ENCODE measurements around the gene FRG2C.
"Not testable (repeated sequence)": the region's sequence is repeated elsewhere in the genome, so short reads cannot be mapped to it uniquely, and the experiment has no call there.

The FRG2C gene

DNA sequence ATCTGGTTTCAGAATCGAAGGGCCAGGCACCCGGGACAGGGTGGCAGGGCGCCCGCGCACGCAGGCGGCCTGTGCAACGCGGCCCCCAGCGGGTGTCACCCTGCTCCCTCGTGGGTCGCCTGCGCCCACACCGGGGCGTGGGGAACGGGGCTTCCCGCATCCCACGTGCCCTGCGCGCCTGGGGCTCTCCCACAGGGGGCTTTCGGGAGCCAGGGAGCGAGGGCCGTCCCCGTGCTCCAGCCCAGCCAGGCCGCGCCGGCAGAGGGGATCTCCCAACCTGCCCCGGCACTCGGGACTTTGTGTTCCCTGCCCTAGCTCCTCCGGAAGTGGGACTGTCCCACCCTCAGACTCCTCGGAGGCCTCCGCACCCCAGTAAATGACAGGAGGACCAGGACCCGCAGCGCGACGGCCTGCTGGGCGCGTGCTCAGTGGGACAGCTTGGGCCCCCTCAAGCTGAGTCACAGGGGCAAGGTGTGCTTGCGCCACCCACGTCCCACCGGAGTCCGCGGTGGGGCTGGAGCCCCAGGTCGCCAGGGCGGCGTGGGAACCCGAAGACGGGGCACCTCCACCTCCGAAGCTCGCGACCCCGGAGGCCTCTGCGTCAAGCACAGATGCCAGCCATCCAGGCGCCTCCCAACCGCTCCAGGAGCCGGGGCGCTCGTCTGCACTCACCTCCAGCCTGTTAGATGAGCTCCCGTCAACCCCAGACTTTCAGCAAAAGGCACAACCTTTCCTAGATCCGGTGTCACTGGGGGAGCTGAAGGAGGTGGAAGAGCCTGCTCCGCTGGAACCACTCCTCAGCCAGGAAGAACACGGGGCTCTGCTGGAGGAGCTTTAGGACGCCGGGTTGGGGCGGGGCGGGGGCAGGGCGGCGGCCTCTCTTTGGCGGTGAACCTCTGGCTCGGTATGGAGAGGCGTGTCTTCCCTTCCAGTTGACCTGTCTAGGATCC, 5.5 kb downstream of the FRG2C start:
- not testable (repeated sequence) for DNase-seq

DNA sequence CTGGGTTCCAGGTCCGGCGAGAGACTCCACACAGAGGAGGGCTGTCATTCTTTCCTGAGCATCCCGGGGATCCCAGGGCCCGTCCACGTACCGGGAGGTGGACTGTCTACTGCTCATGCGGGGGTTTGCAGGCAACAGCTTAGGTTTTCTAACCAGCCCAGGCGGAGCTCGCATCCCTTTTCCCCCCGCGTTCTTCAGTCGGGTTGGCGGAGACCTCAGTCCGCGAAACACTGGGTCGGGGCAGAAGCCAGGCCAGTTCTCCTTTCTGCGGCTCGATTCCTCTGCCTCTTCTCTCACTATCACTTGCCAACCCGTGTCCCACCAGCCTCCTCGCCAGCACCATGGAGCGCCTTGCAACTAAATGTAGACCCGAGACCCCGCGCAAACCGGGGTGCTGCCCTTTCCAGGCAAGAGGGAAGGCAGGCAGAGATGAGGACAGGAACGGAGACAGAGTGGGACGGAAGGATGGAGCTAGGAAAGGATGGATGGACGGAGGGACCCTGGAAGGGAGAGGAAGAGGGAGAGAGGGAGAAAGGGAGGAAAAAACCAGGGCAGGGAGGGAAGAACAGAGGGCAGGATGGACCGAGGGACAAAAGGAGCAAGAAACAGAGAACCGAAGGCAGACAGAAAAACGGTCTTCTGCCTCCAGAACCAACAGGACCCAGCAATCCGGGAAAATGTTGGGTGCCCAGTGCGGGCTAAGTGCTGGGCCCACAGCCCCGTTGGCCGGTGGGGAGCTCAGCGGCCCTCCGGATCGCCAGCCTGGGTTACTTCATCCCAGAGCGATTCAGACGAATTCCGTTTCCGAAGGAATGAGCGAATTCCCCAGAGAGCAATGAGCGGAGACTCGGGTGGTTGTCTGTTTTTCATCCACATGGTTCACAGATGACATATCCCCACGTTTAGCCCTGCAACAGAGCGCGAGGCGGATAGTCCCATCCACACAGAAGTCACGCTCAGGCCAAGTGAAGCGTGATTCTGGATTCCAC, 6.5 kb downstream of the FRG2C start:
- not testable (repeated sequence) for DNase-seq

DNA sequence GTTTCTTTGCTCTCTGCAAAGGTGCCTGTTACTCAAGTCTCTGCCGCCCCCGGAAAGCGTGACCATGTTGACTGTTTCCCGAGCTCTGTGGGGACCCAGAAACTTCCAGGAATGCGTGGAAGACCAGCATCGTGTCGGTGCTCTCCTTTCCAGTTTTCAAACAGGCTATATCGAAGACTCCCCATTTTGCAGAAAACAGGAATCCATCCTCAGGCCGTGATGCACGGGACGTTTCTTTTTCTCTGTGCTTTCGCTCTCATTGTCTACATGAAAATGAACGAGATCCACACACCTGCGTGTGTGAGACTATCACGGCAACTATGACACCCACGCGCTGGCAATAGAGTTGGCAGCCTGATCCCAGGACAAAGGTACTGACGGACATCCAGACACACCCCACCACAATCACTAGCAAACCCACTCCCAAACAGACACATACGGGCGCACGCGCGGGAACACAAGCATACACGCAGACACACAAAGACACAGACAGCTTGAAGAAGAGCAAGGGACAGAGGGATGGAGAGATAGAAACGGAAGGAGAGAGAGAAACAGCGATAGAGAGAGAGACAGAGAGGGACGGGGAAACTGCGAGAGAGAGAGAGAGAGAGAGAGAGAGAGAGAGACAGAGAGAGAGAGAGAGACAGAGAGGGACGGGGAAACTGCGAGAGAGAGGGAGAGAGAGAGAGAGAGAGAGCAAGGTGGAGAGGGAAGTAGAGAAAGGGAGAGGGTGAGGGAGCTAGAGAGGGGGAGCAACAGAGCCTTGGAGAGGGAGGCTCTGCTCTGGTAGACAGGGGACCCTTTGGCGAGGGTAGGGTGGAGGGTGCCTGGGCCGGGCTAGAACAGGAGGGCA, 7.4 kb downstream of the FRG2C start:
- not testable (repeated sequence) for DNase-seq

DNA sequence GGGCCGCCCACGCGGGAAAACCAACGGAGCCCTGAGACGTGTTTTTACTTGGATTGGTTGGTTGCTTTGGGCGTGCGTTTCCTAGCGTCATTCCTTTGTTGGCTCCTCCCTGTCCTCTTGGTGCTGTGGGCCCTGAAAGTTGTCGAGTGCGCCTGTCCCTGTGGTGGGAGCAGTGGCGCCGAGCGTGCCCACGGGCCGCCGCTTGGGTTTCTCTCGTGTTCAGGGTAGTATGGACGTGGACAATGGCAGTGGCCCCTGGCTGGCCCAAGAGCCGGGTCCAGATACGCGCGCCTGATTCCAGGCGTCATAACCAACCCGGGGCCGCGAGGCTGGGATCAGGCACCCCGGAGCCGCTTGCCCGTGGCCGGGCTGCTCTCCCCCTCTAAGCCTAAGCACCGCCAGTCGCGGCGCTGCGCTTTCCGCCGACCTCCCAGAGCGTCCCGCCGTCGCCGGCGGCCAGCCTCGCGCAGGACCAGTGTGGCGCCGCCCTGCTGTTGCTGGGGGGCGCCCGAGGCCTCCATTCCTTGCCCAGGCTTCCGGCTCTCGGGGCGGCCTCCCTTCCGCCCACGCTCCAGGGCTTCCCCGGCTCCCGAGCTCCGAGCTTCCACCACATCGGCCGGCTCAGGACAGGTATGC, 8.1 kb downstream of the FRG2C start:
- DNase-seq, result not testable (repeated sequence)

DNA sequence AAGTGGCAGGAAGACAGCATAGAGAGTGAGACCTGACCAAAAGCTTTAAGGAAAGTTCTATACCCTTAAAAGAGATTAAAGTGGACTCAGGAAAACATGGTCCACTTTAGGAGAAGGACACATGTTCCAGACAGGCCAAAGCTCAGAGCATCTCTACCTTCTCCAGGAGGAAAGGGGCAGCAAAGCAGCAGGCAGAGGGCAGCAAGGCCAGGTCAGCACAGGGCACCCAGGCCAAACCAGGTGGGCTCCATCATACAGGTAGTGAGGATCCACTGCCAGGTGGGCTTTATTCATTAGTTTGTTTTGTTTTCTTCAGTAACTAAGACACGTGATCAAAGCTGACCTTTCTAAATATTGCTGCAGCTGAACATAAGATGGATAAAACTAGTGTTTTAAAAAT, 19.8 kb downstream of the FRG2C start:
- DNase-seq, result not testable (repeated sequence)

DNA sequence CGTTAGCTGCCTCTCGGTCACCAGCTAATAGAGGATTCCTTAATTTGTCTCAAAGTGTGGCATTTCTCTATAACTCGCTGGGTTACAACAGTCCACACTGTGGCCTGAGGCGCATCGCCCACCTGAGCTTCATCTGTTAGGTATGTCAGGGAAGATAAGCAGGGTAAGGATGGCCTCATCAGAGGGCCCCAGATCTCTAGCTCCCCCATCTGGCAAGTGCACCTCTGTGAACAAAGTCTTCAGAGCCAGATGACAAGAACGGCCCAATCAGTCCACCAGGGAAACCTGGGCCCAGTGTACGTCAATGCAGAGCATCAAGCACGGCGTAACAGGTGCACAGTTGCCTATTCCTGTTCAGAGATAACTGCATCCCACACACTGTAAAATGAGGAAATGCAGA, 23.2 kb downstream of the FRG2C start:
- no peak for DNase-seq

DNA sequence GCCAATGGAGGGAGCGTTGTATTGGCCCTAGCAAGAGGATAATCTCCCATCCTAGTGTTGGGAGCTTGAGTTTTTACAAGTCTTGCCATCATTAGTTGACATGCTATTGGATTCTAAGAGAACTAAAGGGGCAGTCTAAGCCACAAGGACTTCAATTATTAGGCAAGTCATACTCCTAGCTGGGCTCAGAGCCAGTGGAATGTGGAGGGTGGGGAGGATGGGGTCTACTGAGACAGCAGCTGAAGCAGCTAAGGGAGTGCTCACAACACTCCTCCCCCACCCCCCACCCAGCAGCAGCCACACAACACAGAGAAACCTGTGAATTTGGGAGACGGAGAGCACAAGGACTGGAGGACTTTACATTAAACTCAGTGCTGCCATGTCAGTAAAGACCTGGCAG, 27.9 kb downstream of the FRG2C start:
- DNase-seq, result no peak

All from MV-4-11 (cell line).